ENCODE measurements around the gene SERINC1. TPM values are rescaled to one million over a fixed set of nuclear protein-coding genes. Genes with fewer than 3 reads are reported as not detected.

SERINC1 gene
- total RNA-seq, 1 experiment from 2014 or later = 70.1 TPM

DNA sequence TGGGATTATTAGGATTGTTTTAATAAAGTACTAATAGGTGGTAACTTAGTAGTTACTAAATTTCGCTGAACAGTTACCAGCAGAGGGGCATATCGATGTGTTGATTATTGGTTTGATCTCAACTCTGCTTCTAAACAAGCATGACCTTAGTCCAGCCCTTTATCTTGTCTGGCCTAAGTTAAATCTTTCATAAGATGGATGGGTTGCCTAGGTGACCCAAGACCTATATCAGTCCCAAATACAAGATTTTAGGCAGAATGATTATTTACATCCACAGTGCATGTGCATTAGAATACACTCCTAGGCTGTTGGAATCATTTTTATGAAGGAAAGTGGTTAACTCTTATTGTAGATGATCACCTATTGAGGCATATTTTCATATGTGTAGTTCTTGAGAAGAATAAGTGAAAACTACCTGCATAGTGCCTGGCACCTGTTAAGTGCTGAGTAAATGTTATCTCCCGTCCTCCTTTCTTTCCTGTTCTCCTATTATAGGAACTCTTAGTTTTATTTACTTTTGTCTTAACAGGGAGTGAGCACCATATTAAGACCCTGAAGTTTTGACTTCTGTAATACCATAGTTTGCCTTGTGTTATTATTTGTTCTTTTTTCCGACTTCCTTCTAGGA is 71.0 kb downstream of the SERINC1 start:
- DNase-seq = peak; percentile 56
- Histone ChIP-seq H3K4me2 (ENCODE audit: low read depth, low read length, poor library complexity, severe bottlenecking) (peak overlapping the region; percentile 84), H3K4me3 (ENCODE audit: low read length) (peak overlapping the region; percentile 97), H3K36me3 (ENCODE audit: insufficient read depth, low read length) (peaks cover 13% of the 10 kb centered on the region), H3K27ac (ENCODE audit: low read length) (no peak overlapping the region; the same call in 1 of the 2 replicates), H3K79me2 (ENCODE audit: low read length) (peaks cover 61% of the 10 kb centered on the region), H3K9me3 (ENCODE audit: low read length) (no peaks in the 10 kb centered on the region), H3K27me3 (ENCODE audit: low read length) (no peaks in the 10 kb centered on the region), H3K9me2 (replicated peaks; ENCODE audit: insufficient read depth, low read length) (peaks cover 3% of the 10 kb centered on the region), H4K20me1 (ENCODE audit: insufficient read depth, low read depth, low read length) (peaks cover 12% of the 10 kb centered on the region; the same call in 1 of the 2 replicates), H3K4me1 (ENCODE audit: low read length) (peaks cover 23% of the 10 kb centered on the region), H3K9ac (ENCODE audit: low read length) (peak overlapping the region; percentile 98), H2AFZ (ENCODE audit: low read length) (no peak overlapping the region)

DNA sequence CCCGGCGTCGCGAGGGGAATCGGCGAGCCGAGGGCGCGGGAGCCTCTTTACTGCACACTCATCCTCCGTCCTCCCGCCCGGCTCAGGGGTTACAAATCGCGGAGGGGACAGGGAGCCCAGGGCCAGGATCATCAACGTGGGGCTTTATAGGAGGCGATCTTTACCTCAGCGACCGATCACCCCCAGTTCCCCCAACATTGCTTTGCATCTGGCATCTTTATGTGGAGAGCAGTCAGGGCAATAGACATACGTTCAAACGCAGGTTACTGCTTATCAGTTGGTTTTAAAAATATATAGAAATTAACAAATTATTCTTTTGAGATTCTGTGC is 71.5 kb downstream of the SERINC1 start:
- H3K36me3 ChIP-seq (ENCODE audit: insufficient read depth, low read length) = peaks cover 13% of the 10 kb centered on the region
- peak overlapping the region; percentile 68 for H3K27ac ChIP-seq (ENCODE audit: low read length)
- peaks cover 56% of the 10 kb centered on the region for H3K79me2 ChIP-seq (ENCODE audit: low read length)
- peak overlapping the region; percentile 71; the same call in 1 of the 2 replicates for H2AFZ ChIP-seq (ENCODE audit: low read length)
- no peaks in the 10 kb centered on the region for H3K27me3 ChIP-seq (ENCODE audit: low read length)
- H3K9ac ChIP-seq (ENCODE audit: low read length) = peak overlapping the region; percentile 98
- H3K9me3 ChIP-seq (ENCODE audit: low read length) = no peaks in the 10 kb centered on the region
- peaks cover 12% of the 10 kb centered on the region; the same call in 1 of the 2 replicates for H4K20me1 ChIP-seq (ENCODE audit: insufficient read depth, low read depth, low read length)
- H3K4me3 ChIP-seq (ENCODE audit: low read length) = peak overlapping the region; percentile 97
- H3K4me1 ChIP-seq (ENCODE audit: low read length) = peaks cover 23% of the 10 kb centered on the region
- peak; percentile 78 for DNase-seq
- peak overlapping the region; percentile 84 for H3K4me2 ChIP-seq (ENCODE audit: low read depth, low read length, poor library complexity, severe bottlenecking)
- H3K9me2 ChIP-seq (replicated peaks; ENCODE audit: insufficient read depth, low read length) = peaks cover 3% of the 10 kb centered on the region

- peak; percentile 98 for DNase-seq
- Histone ChIP-seq H3K79me2 (ENCODE audit: low read length) (peaks cover 51% of the 10 kb centered on the region), H4K20me1 (ENCODE audit: insufficient read depth, low read depth, low read length) (peaks cover 12% of the 10 kb centered on the region; the same call in 1 of the 2 replicates), H2AFZ (ENCODE audit: low read length) (peak within 1 kb of the TSS; percentile 85), H3K4me3 (ENCODE audit: low read length) (peak within 1 kb of the TSS; percentile 97), H3K27ac (ENCODE audit: low read length) (peak within 1 kb of the TSS; percentile 68), H3K27me3 (ENCODE audit: low read length) (no peaks in the 10 kb centered on the region), H3K9me3 (ENCODE audit: low read length) (no peaks in the 10 kb centered on the region), H3K4me2 (ENCODE audit: low read depth, low read length, poor library complexity, severe bottlenecking) (peak within 1 kb of the TSS; percentile 84), H3K36me3 (ENCODE audit: insufficient read depth, low read length) (peaks cover 13% of the 10 kb centered on the region), H3K9me2 (replicated peaks; ENCODE audit: insufficient read depth, low read length) (peaks cover 3% of the 10 kb centered on the region), H3K4me1 (ENCODE audit: low read length) (peaks cover 23% of the 10 kb centered on the region), H3K9ac (ENCODE audit: low read length) (peak within 1 kb of the TSS; percentile 98)
Measured at GRCh38 chr6:122399348-122400120, 72.1 kb downstream of the SERINC1 start, which contains the start of gene HSF2. TSS of gene HSF2 (plus strand) at chr6:122399652. CDS start at chr6:122399738, 86 bp downstream.

DNA sequence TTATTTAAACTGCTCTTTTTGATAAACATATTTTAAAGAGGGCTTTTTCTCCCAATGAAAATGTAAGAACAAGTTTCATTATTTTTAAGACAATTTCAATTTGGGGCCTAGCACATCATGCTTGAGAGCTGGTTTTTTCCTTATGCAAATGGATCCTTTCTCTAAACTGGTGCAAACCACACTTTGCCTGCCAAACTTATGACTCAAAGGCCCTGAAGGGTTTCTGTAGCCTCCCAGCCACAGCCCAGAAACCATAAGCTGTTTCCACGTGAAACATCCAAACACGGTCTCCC is 72.6 kb downstream of the SERINC1 start:
- peak overlapping the region; percentile 54; the same call in 1 of the 2 replicates for H3K4me3 ChIP-seq (ENCODE audit: low read length)
- DNase-seq = no peak
- H3K27ac ChIP-seq (ENCODE audit: low read length) = peak overlapping the region; percentile 39; the same call in 1 of the 2 replicates

GRCh38 chr6:122394016-122394415 is 77.6 kb downstream of the SERINC1 start:
- H3K36me3 ChIP-seq (ENCODE audit: insufficient read depth, low read length) = no peaks in the 10 kb centered on the region
- H3K4me2 ChIP-seq (ENCODE audit: low read depth, low read length, poor library complexity, severe bottlenecking) = no peak overlapping the region
- peaks cover 6% of the 10 kb centered on the region for H3K4me1 ChIP-seq (ENCODE audit: low read length)
- no peaks in the 10 kb centered on the region for H3K27me3 ChIP-seq (ENCODE audit: low read length)
- H3K9me2 ChIP-seq (replicated peaks; ENCODE audit: insufficient read depth, low read length) = peaks cover 3% of the 10 kb centered on the region
- no peak overlapping the region for H3K27ac ChIP-seq (ENCODE audit: low read length)
- H4K20me1 ChIP-seq (ENCODE audit: insufficient read depth, low read depth, low read length) = no peaks in the 10 kb centered on the region
- H3K9ac ChIP-seq (ENCODE audit: low read length) = no peak overlapping the region
- no peaks in the 10 kb centered on the region for H3K9me3 ChIP-seq (ENCODE audit: low read length)
- DNase-seq = no peak
- no peaks in the 10 kb centered on the region for H3K79me2 ChIP-seq (ENCODE audit: low read length)
- no peak overlapping the region for H3K4me3 ChIP-seq (ENCODE audit: low read length)
- no peak overlapping the region for H2AFZ ChIP-seq (ENCODE audit: low read length)

More for the DNA sequence above, 72.6 kb downstream of the SERINC1 start:
- H3K9ac ChIP-seq (ENCODE audit: low read length) = peak overlapping the region; percentile 61
- H3K9me3 ChIP-seq (ENCODE audit: low read length) = no peaks in the 10 kb centered on the region
- peak overlapping the region; percentile 65 for H3K4me2 ChIP-seq (ENCODE audit: low read depth, low read length, poor library complexity, severe bottlenecking)
- peaks cover 12% of the 10 kb centered on the region; the same call in 1 of the 2 replicates for H4K20me1 ChIP-seq (ENCODE audit: insufficient read depth, low read depth, low read length)
- H3K4me1 ChIP-seq (ENCODE audit: low read length) = peaks cover 23% of the 10 kb centered on the region
- H3K27me3 ChIP-seq (ENCODE audit: low read length) = no peaks in the 10 kb centered on the region
- peaks cover 45% of the 10 kb centered on the region for H3K79me2 ChIP-seq (ENCODE audit: low read length)
- H3K36me3 ChIP-seq (ENCODE audit: insufficient read depth, low read length) = peaks cover 13% of the 10 kb centered on the region
- H3K9me2 ChIP-seq (replicated peaks; ENCODE audit: insufficient read depth, low read length) = peaks cover 3% of the 10 kb centered on the region
- H2AFZ ChIP-seq (ENCODE audit: low read length) = peak overlapping the region; percentile 85

GRCh38 chr6:122393351-122393896 is 78.2 kb downstream of the SERINC1 start:
- Histone ChIP-seq H3K36me3 (ENCODE audit: insufficient read depth, low read length) (no peaks in the 10 kb centered on the region), H3K4me2 (ENCODE audit: low read depth, low read length, poor library complexity, severe bottlenecking) (no peak overlapping the region), H3K27me3 (ENCODE audit: low read length) (no peaks in the 10 kb centered on the region), H3K4me3 (ENCODE audit: low read length) (no peak overlapping the region), H3K9ac (ENCODE audit: low read length) (no peak overlapping the region), H3K4me1 (ENCODE audit: low read length) (no peaks in the 10 kb centered on the region), H2AFZ (ENCODE audit: low read length) (no peak overlapping the region), H4K20me1 (ENCODE audit: insufficient read depth, low read depth, low read length) (no peaks in the 10 kb centered on the region), H3K27ac (ENCODE audit: low read length) (no peak overlapping the region), H3K9me2 (replicated peaks; ENCODE audit: insufficient read depth, low read length) (peaks cover 3% of the 10 kb centered on the region), H3K9me3 (ENCODE audit: low read length) (no peaks in the 10 kb centered on the region), H3K79me2 (ENCODE audit: low read length) (no peaks in the 10 kb centered on the region)
- DNase-seq = no peak

Small RNA genes within 50 kb of the gene (small RNA-seq; reads per million reads assigned to genes)
- gene Z99129.1 = not detected

Other genes with a start within 250 kb of the SERINC1 start
- gene HSF2, start 72.2 kb downstream of the SERINC1 start, total RNA-seq (2014; rRNA removed; shearing (Covaris generic); ENCODE audit: low replicate concordance) = 30.5 and 52.1 TPM in 2 replicates
- gene PKIB, start 138.6 kb upstream of the SERINC1 start, total RNA-seq (2014; rRNA removed; shearing (Covaris generic); ENCODE audit: low replicate concordance) = 0.32 and 1.7 TPM in 2 replicates